NB4 (cell line): Measurements from ENCODE around the gene SLC66A3.
"Not testable (repeated sequence)": the region's sequence is repeated elsewhere in the genome, so short reads cannot be mapped to it uniquely, and the experiment has no call there.

Experiments used
- DNase-seq: peaks from one replicate; pipeline ENCODE4 v3.0.0; 2010; ENCODE audit warnings: low read depth
- H3K4me3 ChIP-seq: one replicate; pipeline ENCODE4 v1.5.1; 2011; ENCODE audit warnings: mild to moderate bottlenecking, low read depth, low read length, moderate library complexity
- CTCF ChIP-seq: IDR thresholded peaks from one replicate; pipeline ENCODE4 v1.5.1; 2012; ENCODE audit warnings: low read depth, low read length
- MAX ChIP-seq: IDR thresholded peaks from 2 replicates; pipeline ENCODE4 v1.6.1; 2011; ENCODE audit warnings: low read depth, low read length
- MYC ChIP-seq: IDR thresholded peaks from 2 replicates; pipeline ENCODE4 v1.6.1; 2011; ENCODE audit warnings: low read depth, low read length
- POLR2A ChIP-seq: IDR thresholded peaks from 2 replicates; pipeline ENCODE4 v1.6.1; 2011; ENCODE audit warnings: mild to moderate bottlenecking; ENCODE audit not compliant: insufficient read length; ENCODE audit errors: extremely low read depth

The SLC66A3 gene

GRCh38 chr2:11160256-11160655, 5.0 kb downstream of the SLC66A3 start:
- DNase-seq = no peak
- H3K4me3 ChIP-seq = no peak overlapping the region

GRCh38 chr2:11160731-11161455, 5.6 kb downstream of the SLC66A3 start:
- H3K4me3 ChIP-seq = no peak overlapping the region
- DNase-seq = no peak
- no peak for TF ChIP-seq CTCF
- no peak for TF ChIP-seq POLR2A
- no peak for TF ChIP-seq MYC
- no peak for TF ChIP-seq MAX

More at GRCh38 chr2:11160256-11160655, 5.0 kb downstream of the SLC66A3 start:
- TF ChIP-seq MYC (no peak), CTCF (no peak), MAX (no peak), POLR2A (no peak)

- no peak for TF ChIP-seq MYC
- no peak for TF ChIP-seq CTCF
- TF ChIP-seq MAX = no peak
- no peak for TF ChIP-seq POLR2A
Observed at GRCh38 chr2:11161747-11162146, 6.5 kb downstream of the SLC66A3 start.

GRCh38 chr2:11163439-11164317, 8.4 kb downstream of the SLC66A3 start:
- DNase-seq = no peak
- no peak overlapping the region for H3K4me3 ChIP-seq
- TF ChIP-seq MYC (no peak), POLR2A (no peak), CTCF (no peak), MAX (no peak)

More at GRCh38 chr2:11161747-11162146, 6.5 kb downstream of the SLC66A3 start:
- no peak for DNase-seq
- H3K4me3 ChIP-seq = no peak overlapping the region

GRCh38 chr2:11165046-11165445, 9.8 kb downstream of the SLC66A3 start:
- H3K4me3 ChIP-seq, DNase-seq: not testable (repeated sequence)

GRCh38 chr2:11166476-11166875, 11.2 kb downstream of the SLC66A3 start:
- DNase-seq = no peak
- H3K4me3 ChIP-seq = no peak overlapping the region

More at GRCh38 chr2:11166476-11166875, 11.2 kb downstream of the SLC66A3 start:
- no peak for TF ChIP-seq CTCF
- no peak for TF ChIP-seq POLR2A
- TF ChIP-seq MYC = no peak
- no peak for TF ChIP-seq MAX
